ENCODE measurements around the gene HKDC1.

DNA sequence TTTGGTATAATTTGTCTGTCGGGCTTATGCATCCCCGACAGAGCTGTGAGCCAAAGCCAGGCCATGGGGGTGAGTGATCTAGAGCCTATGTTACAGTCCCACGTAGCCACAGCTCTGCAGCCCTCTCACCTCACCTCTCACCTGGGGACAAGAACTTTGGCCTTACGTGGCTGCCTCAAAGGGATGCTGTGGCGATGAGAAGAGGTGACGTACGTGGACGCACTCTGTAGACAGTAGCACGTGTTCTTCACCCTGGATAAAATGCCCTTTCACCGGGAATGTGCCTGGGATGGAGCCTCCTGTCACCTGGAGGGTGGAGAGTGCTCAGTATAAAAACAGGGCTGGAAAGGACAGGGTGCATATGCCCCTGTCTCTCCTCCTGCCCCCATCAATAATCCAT, 5.5 kb downstream of the HKDC1 start:
- TF ChIP-seq, protein P1, sequence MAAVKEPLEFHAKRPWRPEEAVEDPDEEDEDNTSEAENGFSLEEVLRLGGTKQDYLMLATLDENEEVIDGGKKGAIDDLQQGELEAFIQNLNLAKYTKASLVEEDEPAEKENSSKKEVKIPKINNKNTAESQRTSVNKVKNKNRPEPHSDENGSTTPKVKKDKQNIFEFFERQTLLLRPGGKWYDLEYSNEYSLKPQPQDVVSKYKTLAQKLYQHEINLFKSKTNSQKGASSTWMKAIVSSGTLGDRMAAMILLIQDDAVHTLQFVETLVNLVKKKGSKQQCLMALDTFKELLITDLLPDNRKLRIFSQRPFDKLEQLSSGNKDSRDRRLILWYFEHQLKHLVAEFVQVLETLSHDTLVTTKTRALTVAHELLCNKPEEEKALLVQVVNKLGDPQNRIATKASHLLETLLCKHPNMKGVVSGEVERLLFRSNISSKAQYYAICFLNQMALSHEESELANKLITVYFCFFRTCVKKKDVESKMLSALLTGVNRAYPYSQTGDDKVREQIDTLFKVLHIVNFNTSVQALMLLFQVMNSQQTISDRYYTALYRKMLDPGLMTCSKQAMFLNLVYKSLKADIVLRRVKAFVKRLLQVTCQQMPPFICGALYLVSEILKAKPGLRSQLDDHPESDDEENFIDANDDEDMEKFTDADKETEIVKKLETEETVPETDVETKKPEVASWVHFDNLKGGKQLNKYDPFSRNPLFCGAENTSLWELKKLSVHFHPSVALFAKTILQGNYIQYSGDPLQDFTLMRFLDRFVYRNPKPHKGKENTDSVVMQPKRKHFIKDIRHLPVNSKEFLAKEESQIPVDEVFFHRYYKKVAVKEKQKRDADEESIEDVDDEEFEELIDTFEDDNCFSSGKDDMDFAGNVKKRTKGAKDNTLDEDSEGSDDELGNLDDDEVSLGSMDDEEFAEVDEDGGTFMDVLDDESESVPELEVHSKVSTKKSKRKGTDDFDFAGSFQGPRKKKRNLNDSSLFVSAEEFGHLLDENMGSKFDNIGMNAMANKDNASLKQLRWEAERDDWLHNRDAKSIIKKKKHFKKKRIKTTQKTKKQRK (IDR thresholded peaks at IDR 0.05; ENCODE audit: low read depth, low read length) = no peak
- TF ChIP-seq, protein P2, sequence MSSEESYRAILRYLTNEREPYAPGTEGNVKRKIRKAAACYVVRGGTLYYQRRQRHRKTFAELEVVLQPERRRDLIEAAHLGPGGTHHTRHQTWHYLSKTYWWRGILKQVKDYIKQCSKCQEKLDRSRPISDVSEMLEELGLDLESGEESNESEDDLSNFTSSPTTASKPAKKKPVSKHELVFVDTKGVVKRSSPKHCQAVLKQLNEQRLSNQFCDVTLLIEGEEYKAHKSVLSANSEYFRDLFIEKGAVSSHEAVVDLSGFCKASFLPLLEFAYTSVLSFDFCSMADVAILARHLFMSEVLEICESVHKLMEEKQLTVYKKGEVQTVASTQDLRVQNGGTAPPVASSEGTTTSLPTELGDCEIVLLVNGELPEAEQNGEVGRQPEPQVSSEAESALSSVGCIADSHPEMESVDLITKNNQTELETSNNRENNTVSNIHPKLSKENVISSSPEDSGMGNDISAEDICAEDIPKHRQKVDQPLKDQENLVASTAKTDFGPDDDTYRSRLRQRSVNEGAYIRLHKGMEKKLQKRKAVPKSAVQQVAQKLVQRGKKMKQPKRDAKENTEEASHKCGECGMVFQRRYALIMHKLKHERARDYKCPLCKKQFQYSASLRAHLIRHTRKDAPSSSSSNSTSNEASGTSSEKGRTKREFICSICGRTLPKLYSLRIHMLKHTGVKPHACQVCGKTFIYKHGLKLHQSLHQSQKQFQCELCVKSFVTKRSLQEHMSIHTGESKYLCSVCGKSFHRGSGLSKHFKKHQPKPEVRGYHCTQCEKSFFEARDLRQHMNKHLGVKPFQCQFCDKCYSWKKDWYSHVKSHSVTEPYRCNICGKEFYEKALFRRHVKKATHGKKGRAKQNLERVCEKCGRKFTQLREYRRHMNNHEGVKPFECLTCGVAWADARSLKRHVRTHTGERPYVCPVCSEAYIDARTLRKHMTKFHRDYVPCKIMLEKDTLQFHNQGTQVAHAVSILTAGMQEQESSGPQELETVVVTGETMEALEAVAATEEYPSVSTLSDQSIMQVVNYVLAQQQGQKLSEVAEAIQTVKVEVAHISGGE (CRISPR knock-in tag; IDR thresholded peaks at IDR 0.05) = no peak
- TF ChIP-seq EZH2 (IDR thresholded peaks at IDR 0.05; ENCODE audit: borderline replicate concordance, control insufficient read depth, low read depth, low read length) = no peak
- no peak for TF ChIP-seq SPI1 (IDR thresholded peaks at IDR 0.05; ENCODE audit: borderline replicate concordance, insufficient read depth, low read depth, low read length)
- TF ChIP-seq POLR2A (IDR thresholded peaks at IDR 0.05; ENCODE audit: low read depth, low read length) = no peak
- TF ChIP-seq YY1 (IDR thresholded peaks at IDR 0.05; ENCODE audit: low read depth, low read length) = no peak
- no peak for TF ChIP-seq IKZF1 (conservative IDR thresholded peaks at IDR 0.05)
- no peak for TF ChIP-seq NRF1 (conservative IDR thresholded peaks at IDR 0.05; ENCODE audit: low read depth, low read length)
- TF ChIP-seq, protein P3, sequence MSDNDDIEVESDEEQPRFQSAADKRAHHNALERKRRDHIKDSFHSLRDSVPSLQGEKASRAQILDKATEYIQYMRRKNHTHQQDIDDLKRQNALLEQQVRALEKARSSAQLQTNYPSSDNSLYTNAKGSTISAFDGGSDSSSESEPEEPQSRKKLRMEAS (IDR thresholded peaks at IDR 0.05; ENCODE audit: low read depth, low read length) = no peak
- TF ChIP-seq, protein P4, sequence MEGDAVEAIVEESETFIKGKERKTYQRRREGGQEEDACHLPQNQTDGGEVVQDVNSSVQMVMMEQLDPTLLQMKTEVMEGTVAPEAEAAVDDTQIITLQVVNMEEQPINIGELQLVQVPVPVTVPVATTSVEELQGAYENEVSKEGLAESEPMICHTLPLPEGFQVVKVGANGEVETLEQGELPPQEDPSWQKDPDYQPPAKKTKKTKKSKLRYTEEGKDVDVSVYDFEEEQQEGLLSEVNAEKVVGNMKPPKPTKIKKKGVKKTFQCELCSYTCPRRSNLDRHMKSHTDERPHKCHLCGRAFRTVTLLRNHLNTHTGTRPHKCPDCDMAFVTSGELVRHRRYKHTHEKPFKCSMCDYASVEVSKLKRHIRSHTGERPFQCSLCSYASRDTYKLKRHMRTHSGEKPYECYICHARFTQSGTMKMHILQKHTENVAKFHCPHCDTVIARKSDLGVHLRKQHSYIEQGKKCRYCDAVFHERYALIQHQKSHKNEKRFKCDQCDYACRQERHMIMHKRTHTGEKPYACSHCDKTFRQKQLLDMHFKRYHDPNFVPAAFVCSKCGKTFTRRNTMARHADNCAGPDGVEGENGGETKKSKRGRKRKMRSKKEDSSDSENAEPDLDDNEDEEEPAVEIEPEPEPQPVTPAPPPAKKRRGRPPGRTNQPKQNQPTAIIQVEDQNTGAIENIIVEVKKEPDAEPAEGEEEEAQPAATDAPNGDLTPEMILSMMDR (IDR thresholded peaks at IDR 0.05 in 2 of 3, conservative IDR thresholded peaks at IDR 0.05 in 1 of 3; ENCODE audit: control insufficient read depth in 2 of 3, extremely low read depth in 1 of 3, insufficient read depth in 1 of 3, low read depth in 3 of 3, low read length in 3 of 3) = no peak

Measured in GM12878 (cell line).